ENCODE data around the gene SPECC1. TPM values are rescaled to one million over a fixed set of nuclear protein-coding genes. Genes with fewer than 3 reads are reported as not detected.

SPECC1 gene
- total RNA-seq, 1 experiment from 2014 or later = 55.3 TPM

DNA sequence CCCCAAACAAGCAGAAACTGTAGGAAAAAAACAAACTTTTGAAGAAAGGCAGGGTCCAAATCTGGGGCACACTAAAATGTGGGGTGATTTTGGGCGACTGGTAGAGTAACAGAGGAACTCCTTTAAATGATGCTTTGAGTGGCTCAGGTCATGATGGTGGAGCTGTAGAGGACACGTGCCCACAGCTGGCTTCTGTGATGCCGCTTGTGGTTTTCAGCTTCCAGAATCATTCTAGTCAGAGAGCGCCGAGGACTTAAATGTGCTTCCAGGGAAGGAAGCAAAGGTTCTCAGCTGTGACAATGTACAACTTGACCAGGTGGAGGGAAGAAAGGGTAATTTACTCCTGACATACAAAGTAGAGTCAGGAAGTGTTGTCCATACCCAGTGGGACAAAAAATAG lies 295.8 kb downstream of the SPECC1 start:
- no peak for DNase-seq (ENCODE audit: unreplicated experiment)
- Mint-ChIP-seq H3K9me3 (ENCODE audit: unreplicated experiment) (peaks cover 28% of the 10 kb centered on the region), H3K27ac (ENCODE audit: low read depth, unreplicated experiment) (no peak overlapping the region), H3K27me3 (ENCODE audit: insufficient read depth, unreplicated experiment) (no peaks in the 10 kb centered on the region), H3K4me3 (ENCODE audit: unreplicated experiment) (no peak overlapping the region), H3K36me3 (ENCODE audit: insufficient read depth, unreplicated experiment) (peaks cover 43% of the 10 kb centered on the region), H3K4me1 (ENCODE audit: insufficient read depth, unreplicated experiment) (no peaks in the 10 kb centered on the region)
- CTCF ChIA-PET = no interaction called here
- TF ChIP-seq CTCF (IDR thresholded peaks at IDR 0.05; ENCODE audit: unreplicated experiment) = no peak
- intact Hi-C loops (cut with micrococcal nuclease) = no loop called here
- BruUV-seq (replicated peaks) = no TSS peak
- POLR2A ChIA-PET = no interaction called here

DNA sequence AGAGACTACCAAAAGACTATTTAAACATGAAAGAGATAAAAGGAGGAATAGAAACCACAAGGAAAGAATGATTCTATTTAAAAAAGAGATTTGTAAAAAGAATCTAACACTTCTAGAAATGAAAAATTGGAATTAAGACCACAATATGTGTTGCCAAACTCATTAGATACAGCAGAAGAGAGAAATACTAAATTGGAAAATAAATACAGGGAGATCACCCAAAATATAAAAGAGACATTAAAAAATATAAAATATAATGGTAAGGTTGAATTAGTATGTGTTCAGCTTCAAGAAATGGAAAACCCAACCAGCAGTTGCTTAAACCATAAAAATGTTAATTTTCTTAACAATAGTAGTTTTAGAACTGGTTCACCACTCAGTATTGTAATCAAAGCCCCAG lies 297.8 kb downstream of the SPECC1 start:
- H3K36me3 Mint-ChIP-seq (ENCODE audit: insufficient read depth, unreplicated experiment) = peaks cover 39% of the 10 kb centered on the region
- TF ChIP-seq CTCF (IDR thresholded peaks at IDR 0.05; ENCODE audit: unreplicated experiment) = no peak
- H3K9me3 Mint-ChIP-seq (ENCODE audit: unreplicated experiment) = peaks cover 28% of the 10 kb centered on the region
- H3K4me3 Mint-ChIP-seq (ENCODE audit: unreplicated experiment) = no peak overlapping the region
- no peaks in the 10 kb centered on the region for H3K4me1 Mint-ChIP-seq (ENCODE audit: insufficient read depth, unreplicated experiment)
- H3K27ac Mint-ChIP-seq (ENCODE audit: low read depth, unreplicated experiment) = no peak overlapping the region
- POLR2A ChIA-PET = no interaction called here
- intact Hi-C loops (cut with micrococcal nuclease) = no loop called here
- CTCF ChIA-PET = interaction anchor here (0.7 kb wide), 1 partner anchor 131 kb away, joined by 3 read pairs; no protein-coding TSS in a partner anchor
- DNase-seq (ENCODE audit: unreplicated experiment) = no peak
- no peaks in the 10 kb centered on the region for H3K27me3 Mint-ChIP-seq (ENCODE audit: insufficient read depth, unreplicated experiment)
- no TSS peak for BruUV-seq (replicated peaks)

DNA sequence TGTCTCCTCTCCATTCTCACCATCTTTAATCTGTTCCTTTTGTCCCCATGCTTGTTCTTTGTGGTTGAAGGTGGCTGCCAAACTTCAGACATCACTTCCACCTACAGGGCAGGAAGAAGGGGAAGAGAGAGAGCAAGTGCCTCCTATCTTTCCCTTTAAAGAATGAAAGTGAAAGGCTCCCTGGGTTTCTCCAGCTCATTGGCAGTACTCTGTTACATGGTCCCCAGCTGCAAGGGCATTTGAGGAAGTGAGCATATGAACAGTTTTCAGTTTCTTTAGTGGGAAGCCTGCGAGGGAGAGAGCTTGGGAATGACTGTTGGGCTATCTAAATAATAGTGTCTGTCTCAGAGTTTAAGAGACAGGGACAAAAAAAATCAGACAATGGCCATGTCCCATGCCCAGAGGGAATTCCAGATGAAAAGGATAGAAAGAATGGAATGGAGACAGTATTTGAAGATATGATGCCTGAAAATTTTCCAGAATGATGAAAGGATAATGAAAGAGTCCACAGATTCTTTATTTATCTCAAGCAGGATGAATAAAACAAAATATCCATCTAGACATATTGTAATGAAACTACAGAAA lies 298.3 kb downstream of the SPECC1 start:
- POLR2A ChIA-PET = no interaction called here
- H3K36me3 Mint-ChIP-seq (ENCODE audit: insufficient read depth, unreplicated experiment) = peaks cover 39% of the 10 kb centered on the region
- CTCF ChIA-PET = no interaction called here
- no peak overlapping the region for H3K27ac Mint-ChIP-seq (ENCODE audit: low read depth, unreplicated experiment)
- intact Hi-C loops (cut with micrococcal nuclease) = no loop called here
- no TSS peak for BruUV-seq (replicated peaks)
- no peaks in the 10 kb centered on the region for H3K27me3 Mint-ChIP-seq (ENCODE audit: insufficient read depth, unreplicated experiment)
- TF ChIP-seq CTCF (IDR thresholded peaks at IDR 0.05; ENCODE audit: unreplicated experiment) = no peak
- H3K4me1 Mint-ChIP-seq (ENCODE audit: insufficient read depth, unreplicated experiment) = no peaks in the 10 kb centered on the region
- no peak overlapping the region for H3K4me3 Mint-ChIP-seq (ENCODE audit: unreplicated experiment)
- DNase-seq (ENCODE audit: unreplicated experiment) = no peak
- H3K9me3 Mint-ChIP-seq (ENCODE audit: unreplicated experiment) = peaks cover 28% of the 10 kb centered on the region

- ChIA-PET CTCF (no interaction called here), POLR2A (interaction anchor here (0.6 kb wide), 1 partner anchor 600 kb away, joined by 4 read pairs; no protein-coding TSS in a partner anchor)
- BruUV-seq (replicated peaks) = no TSS peak
- no peak for TF ChIP-seq CTCF (IDR thresholded peaks at IDR 0.05; ENCODE audit: unreplicated experiment)
- H3K4me3 Mint-ChIP-seq (ENCODE audit: unreplicated experiment) = no peak overlapping the region
- intact Hi-C loops (cut with micrococcal nuclease) = no loop called here
- no peaks in the 10 kb centered on the region for H3K4me1 Mint-ChIP-seq (ENCODE audit: insufficient read depth, unreplicated experiment)
- no peak for DNase-seq (ENCODE audit: unreplicated experiment)
- peaks cover 21% of the 10 kb centered on the region for H3K36me3 Mint-ChIP-seq (ENCODE audit: insufficient read depth, unreplicated experiment)
- H3K9me3 Mint-ChIP-seq (ENCODE audit: unreplicated experiment) = peaks cover 17% of the 10 kb centered on the region
- no peak overlapping the region for H3K27ac Mint-ChIP-seq (ENCODE audit: low read depth, unreplicated experiment)
- H3K27me3 Mint-ChIP-seq (ENCODE audit: insufficient read depth, unreplicated experiment) = no peaks in the 10 kb centered on the region
Observed at GRCh38 chr17:20310481-20310880, 301.3 kb downstream of the SPECC1 start.
